ENCODE results near the gene PALM. TPM values are rescaled to one million over a fixed set of nuclear protein-coding genes. Genes with fewer than 3 reads are reported as not detected.

PALM gene
- total RNA-seq, 1 experiment from 2014 or later = 0.83 TPM

DNA sequence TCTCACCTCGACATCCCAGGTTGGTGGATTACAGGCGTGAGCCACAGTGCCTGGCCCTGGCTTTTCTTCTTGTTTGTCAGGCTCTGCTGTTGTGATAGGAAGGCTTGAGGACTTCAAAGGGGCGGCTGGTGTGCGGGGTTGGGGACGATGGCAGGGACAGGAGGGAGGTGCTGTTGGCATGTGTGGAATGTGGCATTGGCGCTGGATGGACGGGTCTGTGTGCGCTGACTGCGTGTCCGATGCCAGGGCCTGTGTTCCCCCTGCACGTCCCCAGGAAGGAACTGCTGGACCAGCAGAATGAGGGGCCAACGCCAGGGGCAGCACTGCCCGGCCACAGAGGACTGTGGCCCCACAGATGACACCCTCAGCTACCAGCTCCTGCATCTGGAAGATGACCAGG lies 75.8 kb downstream of the PALM start:
- H3K4me3 Mint-ChIP-seq (ENCODE audit: low read depth, unreplicated experiment) = no peak overlapping the region
- no peaks in the 10 kb centered on the region for H3K27me3 Mint-ChIP-seq (ENCODE audit: unreplicated experiment)
- CTCF ChIA-PET = no interaction called here
- BruUV-seq (replicated peaks) = no TSS peak
- H3K9me3 Mint-ChIP-seq (ENCODE audit: low read depth, unreplicated experiment) = no peaks in the 10 kb centered on the region
- intact Hi-C loops (cut with micrococcal nuclease; ENCODE audit: unreplicated experiment) = no loop called here
- TF ChIP-seq, protein P1, sequence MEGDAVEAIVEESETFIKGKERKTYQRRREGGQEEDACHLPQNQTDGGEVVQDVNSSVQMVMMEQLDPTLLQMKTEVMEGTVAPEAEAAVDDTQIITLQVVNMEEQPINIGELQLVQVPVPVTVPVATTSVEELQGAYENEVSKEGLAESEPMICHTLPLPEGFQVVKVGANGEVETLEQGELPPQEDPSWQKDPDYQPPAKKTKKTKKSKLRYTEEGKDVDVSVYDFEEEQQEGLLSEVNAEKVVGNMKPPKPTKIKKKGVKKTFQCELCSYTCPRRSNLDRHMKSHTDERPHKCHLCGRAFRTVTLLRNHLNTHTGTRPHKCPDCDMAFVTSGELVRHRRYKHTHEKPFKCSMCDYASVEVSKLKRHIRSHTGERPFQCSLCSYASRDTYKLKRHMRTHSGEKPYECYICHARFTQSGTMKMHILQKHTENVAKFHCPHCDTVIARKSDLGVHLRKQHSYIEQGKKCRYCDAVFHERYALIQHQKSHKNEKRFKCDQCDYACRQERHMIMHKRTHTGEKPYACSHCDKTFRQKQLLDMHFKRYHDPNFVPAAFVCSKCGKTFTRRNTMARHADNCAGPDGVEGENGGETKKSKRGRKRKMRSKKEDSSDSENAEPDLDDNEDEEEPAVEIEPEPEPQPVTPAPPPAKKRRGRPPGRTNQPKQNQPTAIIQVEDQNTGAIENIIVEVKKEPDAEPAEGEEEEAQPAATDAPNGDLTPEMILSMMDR (IDR thresholded peaks at IDR 0.05; ENCODE audit: unreplicated experiment) = no peak
- no peak overlapping the region for H3K27ac Mint-ChIP-seq (ENCODE audit: unreplicated experiment)
- H3K4me1 Mint-ChIP-seq (ENCODE audit: low read depth, unreplicated experiment) = peaks cover 9% of the 10 kb centered on the region
- DNase-seq = no peak
- H3K36me3 Mint-ChIP-seq (ENCODE audit: insufficient read depth, unreplicated experiment) = peaks cover under 1% of the 10 kb centered on the region

DNA sequence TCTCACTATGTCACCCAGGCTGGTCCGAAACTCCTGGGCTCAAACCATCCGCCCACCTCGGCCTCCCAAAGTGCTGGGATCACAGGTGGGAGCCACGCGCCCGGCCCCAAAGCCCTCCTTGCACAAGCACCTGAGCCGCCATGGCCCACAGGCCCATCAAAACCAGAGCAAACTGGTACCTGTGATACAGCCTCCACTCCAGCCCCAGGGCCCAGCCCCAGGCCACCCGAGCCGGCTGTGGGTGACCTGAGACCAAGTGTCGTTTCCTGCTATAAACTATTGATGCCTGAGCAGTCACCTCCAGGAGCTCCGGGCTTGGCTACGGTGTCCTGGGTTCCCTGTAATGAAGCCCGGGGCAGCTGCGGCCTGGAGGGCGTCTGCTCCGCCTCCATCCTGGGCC lies 78.8 kb downstream of the PALM start:
- no peaks in the 10 kb centered on the region for H3K9me3 Mint-ChIP-seq (ENCODE audit: low read depth, unreplicated experiment)
- intact Hi-C loops (cut with micrococcal nuclease; ENCODE audit: unreplicated experiment) = no loop called here
- H3K27me3 Mint-ChIP-seq (ENCODE audit: unreplicated experiment) = no peaks in the 10 kb centered on the region
- CTCF ChIA-PET = no interaction called here
- no TSS peak for BruUV-seq (replicated peaks)
- no peaks in the 10 kb centered on the region for H3K36me3 Mint-ChIP-seq (ENCODE audit: insufficient read depth, unreplicated experiment)
- H3K4me1 Mint-ChIP-seq (ENCODE audit: low read depth, unreplicated experiment) = peaks cover 8% of the 10 kb centered on the region
- DNase-seq = no peak
- H3K27ac Mint-ChIP-seq (ENCODE audit: unreplicated experiment) = no peak overlapping the region
- TF ChIP-seq, protein P1 (IDR thresholded peaks at IDR 0.05; ENCODE audit: unreplicated experiment) = no peak
- no peak overlapping the region for H3K4me3 Mint-ChIP-seq (ENCODE audit: low read depth, unreplicated experiment)

DNA sequence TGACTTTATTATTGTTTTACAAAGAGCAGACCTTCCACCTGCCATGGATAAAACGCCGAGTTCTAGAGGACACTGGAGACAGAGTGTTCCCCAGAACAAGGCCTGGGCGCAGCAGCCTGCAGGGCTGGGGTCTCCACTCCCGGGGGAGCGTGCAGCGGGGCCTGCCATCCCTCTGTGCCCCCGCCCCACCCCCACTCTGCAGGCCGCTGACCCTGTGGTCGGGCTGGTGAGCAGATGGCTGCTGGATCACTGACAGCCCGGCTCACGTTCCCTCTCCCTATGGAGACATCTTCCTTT lies 79.9 kb downstream of the PALM start:
- no peak overlapping the region for H3K27ac Mint-ChIP-seq (ENCODE audit: unreplicated experiment)
- H3K9me3 Mint-ChIP-seq (ENCODE audit: low read depth, unreplicated experiment) = no peaks in the 10 kb centered on the region
- H3K4me1 Mint-ChIP-seq (ENCODE audit: low read depth, unreplicated experiment) = no peaks in the 10 kb centered on the region
- H3K4me3 Mint-ChIP-seq (ENCODE audit: low read depth, unreplicated experiment) = no peak overlapping the region
- TF ChIP-seq, protein P1 (IDR thresholded peaks at IDR 0.05; ENCODE audit: unreplicated experiment) = no peak
- no peaks in the 10 kb centered on the region for H3K36me3 Mint-ChIP-seq (ENCODE audit: insufficient read depth, unreplicated experiment)
- CTCF ChIA-PET = no interaction called here
- DNase-seq = no peak
- intact Hi-C loops (cut with micrococcal nuclease; ENCODE audit: unreplicated experiment) = no loop called here
- no peaks in the 10 kb centered on the region for H3K27me3 Mint-ChIP-seq (ENCODE audit: unreplicated experiment)
- BruUV-seq (replicated peaks) = no TSS peak

DNA sequence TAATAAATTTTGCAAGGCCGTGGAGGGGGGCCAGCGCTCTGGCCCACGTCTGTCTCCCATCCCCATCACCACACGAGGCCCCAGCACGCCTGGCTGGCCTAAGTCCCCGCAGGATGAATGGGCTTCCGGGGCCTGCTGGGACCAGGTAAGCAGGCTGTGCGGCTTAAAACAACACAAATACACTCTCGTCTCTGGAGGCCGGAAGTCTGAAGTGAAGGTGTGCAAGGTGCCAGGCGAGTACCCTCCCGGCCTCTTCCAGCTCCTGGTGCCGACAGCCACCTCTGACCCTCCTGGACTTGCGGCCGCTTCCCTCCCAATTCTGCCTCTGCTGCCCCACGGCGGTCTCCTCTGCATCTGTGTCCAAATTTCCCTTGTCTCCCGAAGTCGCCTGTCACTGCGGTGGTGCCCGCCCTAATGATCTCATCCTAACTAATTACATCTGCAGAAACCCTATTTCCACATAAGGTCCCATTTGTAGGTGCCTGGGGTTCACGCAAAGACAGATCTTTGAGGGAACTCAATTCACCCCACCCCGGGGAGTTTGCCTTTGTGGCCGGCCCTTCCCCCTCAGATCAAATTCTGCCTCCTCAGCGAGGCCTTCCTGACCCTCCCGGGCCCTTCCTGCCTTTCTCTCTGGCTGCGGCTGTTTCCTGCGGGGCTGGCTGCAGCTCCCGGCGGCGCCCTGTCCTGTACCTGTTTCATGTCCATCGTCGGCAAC lies 80.4 kb downstream of the PALM start:
- Mint-ChIP-seq H3K36me3 (ENCODE audit: insufficient read depth, unreplicated experiment) (no peaks in the 10 kb centered on the region), H3K27ac (ENCODE audit: unreplicated experiment) (no peak overlapping the region), H3K9me3 (ENCODE audit: low read depth, unreplicated experiment) (no peaks in the 10 kb centered on the region), H3K4me3 (ENCODE audit: low read depth, unreplicated experiment) (no peak overlapping the region), H3K27me3 (ENCODE audit: unreplicated experiment) (no peaks in the 10 kb centered on the region), H3K4me1 (ENCODE audit: low read depth, unreplicated experiment) (no peaks in the 10 kb centered on the region)
- CTCF ChIA-PET = interaction anchor here (0.6 kb wide), 1 partner anchor 173 kb away, joined by 3 read pairs; no protein-coding TSS in a partner anchor
- TF ChIP-seq, protein P1 (IDR thresholded peaks at IDR 0.05; ENCODE audit: unreplicated experiment) = no peak
- intact Hi-C loops (cut with micrococcal nuclease; ENCODE audit: unreplicated experiment) = no loop called here
- no peak for DNase-seq
- no TSS peak for BruUV-seq (replicated peaks)

Measured in Calu3 (cell line).